ENCODE data around the gene WDFY4. TPM values are rescaled to one million over a fixed set of nuclear protein-coding genes. Genes with fewer than 3 reads are reported as not detected.

The WDFY4 gene
- total and polyA plus RNA-seq, 7 donors: 0.23 to 1.3 (median 0.69) TPM

GRCh38 chr10:48804740-48805182, 120.1 kb downstream of the WDFY4 start:
- WGBS, 3 donors: 36 to 42% (median 36%) methylated on average over 7 of the region's 7 CpGs
- Histone ChIP-seq H3K9me3 (no peaks in the 10 kb centered on the region), H3K36me3 (ENCODE audit: insufficient read depth in 1 of 2, low read depth in 1 of 2) (no peaks in the 10 kb centered on the region), H3K27ac (no peak overlapping the region), H3K4me3 (no peak overlapping the region), H3K27me3 (ENCODE audit: insufficient read depth in 3 of 3, low read length in 2 of 3) (no peaks in the 10 kb centered on the region), H3K4me1 (no peaks in the 10 kb centered on the region)
- TF ChIP-seq CTCF (IDR thresholded peaks at IDR 0.05): no peak
- intact Hi-C loops (cut with DNase I): no loop called here
- no peak for DNase-seq
- ATAC-seq: no peak

GRCh38 chr10:48805411-48805810, 120.7 kb downstream of the WDFY4 start:
- Histone ChIP-seq H3K9me3 (no peaks in the 10 kb centered on the region), H3K27ac (no peak overlapping the region), H3K4me1 (no peaks in the 10 kb centered on the region), H3K27me3 (ENCODE audit: insufficient read depth in 3 of 3, low read length in 2 of 3) (no peaks in the 10 kb centered on the region), H3K4me3 (no peak overlapping the region), H3K36me3 (ENCODE audit: insufficient read depth in 1 of 2, low read depth in 1 of 2) (no peaks in the 10 kb centered on the region)
- DNase-seq (no peak), ATAC-seq (no peak)
- TF ChIP-seq CTCF (IDR thresholded peaks at IDR 0.05): no peak
- intact Hi-C loops (cut with DNase I): no loop called here
- 55 to 73% (median 62%) methylated on average over 1 of the region's 1 CpG for WGBS, 3 donors

GRCh38 chr10:48805848-48806247, 121.2 kb downstream of the WDFY4 start:
- Histone ChIP-seq H3K27ac (no peak overlapping the region), H3K4me3 (no peak overlapping the region), H3K4me1 (no peaks in the 10 kb centered on the region), H3K36me3 (ENCODE audit: insufficient read depth in 1 of 2, low read depth in 1 of 2) (no peaks in the 10 kb centered on the region), H3K9me3 (no peaks in the 10 kb centered on the region), H3K27me3 (ENCODE audit: insufficient read depth in 3 of 3, low read length in 2 of 3) (no peaks in the 10 kb centered on the region)
- TF ChIP-seq CTCF (IDR thresholded peaks at IDR 0.05): no peak
- WGBS, 3 donors: 47 to 53% (median 51%) methylated on average over 12 of the region's 12 CpGs
- intact Hi-C loops (cut with DNase I): no loop called here
- ATAC-seq (peak; percentile 14 to 59 (median 30)), DNase-seq (peak; percentile 52 to 68)

- WGBS, 3 donors: 43 to 55% (median 47%) methylated on average over 4 of the region's 4 CpGs
- H3K9me3 ChIP-seq: no peaks in the 10 kb centered on the region
- no peaks in the 10 kb centered on the region for H3K4me1 ChIP-seq
- no peaks in the 10 kb centered on the region for H3K27me3 ChIP-seq (ENCODE audit: insufficient read depth in 3 of 3, low read length in 2 of 3)
- intact Hi-C loops (cut with DNase I): no loop called here
- no peak overlapping the region for H3K27ac ChIP-seq
- DNase-seq (no peak), ATAC-seq (no peak)
- H3K36me3 ChIP-seq (ENCODE audit: insufficient read depth in 1 of 2, low read depth in 1 of 2): no peaks in the 10 kb centered on the region
- no peak for TF ChIP-seq CTCF (IDR thresholded peaks at IDR 0.05)
- H3K4me3 ChIP-seq: no peak overlapping the region
Measured at GRCh38 chr10:48806342-48806741, 121.7 kb downstream of the WDFY4 start.

- Histone ChIP-seq H3K4me3 (no peak overlapping the region), H3K27me3 (ENCODE audit: insufficient read depth in 3 of 3, low read length in 2 of 3) (no peaks in the 10 kb centered on the region), H3K36me3 (ENCODE audit: insufficient read depth in 1 of 2, low read depth in 1 of 2) (no peaks in the 10 kb centered on the region), H3K9me3 (no peaks in the 10 kb centered on the region), H3K27ac (no peak overlapping the region), H3K4me1 (no peaks in the 10 kb centered on the region)
- intact Hi-C loops (cut with DNase I): no loop called here
- no peak for TF ChIP-seq CTCF (IDR thresholded peaks at IDR 0.05)
- 26 to 31% (median 29%) methylated on average over 2 of the region's 2 CpGs for WGBS, 3 donors
- DNase-seq (no peak), ATAC-seq (no peak)
Measured at GRCh38 chr10:48807791-48808470, 123.3 kb downstream of the WDFY4 start.
